HG03025 (cell line): ENCODE results near the gene DOCK10.
"Not testable (repeated sequence)": the region's sequence is repeated elsewhere in the genome, so short reads cannot be mapped to it uniquely, and the experiment has no call there.

Experiments
- ATAC-seq: cut with Tn5 transposase; IDR thresholded peaks from one replicate; pipeline ENCODE4 v1.9.1; 2021; ENCODE audit warnings: mild to moderate bottlenecking, moderate library complexity; ENCODE audit not compliant: unreplicated experiment, low FRiP score

The DOCK10 gene

DNA sequence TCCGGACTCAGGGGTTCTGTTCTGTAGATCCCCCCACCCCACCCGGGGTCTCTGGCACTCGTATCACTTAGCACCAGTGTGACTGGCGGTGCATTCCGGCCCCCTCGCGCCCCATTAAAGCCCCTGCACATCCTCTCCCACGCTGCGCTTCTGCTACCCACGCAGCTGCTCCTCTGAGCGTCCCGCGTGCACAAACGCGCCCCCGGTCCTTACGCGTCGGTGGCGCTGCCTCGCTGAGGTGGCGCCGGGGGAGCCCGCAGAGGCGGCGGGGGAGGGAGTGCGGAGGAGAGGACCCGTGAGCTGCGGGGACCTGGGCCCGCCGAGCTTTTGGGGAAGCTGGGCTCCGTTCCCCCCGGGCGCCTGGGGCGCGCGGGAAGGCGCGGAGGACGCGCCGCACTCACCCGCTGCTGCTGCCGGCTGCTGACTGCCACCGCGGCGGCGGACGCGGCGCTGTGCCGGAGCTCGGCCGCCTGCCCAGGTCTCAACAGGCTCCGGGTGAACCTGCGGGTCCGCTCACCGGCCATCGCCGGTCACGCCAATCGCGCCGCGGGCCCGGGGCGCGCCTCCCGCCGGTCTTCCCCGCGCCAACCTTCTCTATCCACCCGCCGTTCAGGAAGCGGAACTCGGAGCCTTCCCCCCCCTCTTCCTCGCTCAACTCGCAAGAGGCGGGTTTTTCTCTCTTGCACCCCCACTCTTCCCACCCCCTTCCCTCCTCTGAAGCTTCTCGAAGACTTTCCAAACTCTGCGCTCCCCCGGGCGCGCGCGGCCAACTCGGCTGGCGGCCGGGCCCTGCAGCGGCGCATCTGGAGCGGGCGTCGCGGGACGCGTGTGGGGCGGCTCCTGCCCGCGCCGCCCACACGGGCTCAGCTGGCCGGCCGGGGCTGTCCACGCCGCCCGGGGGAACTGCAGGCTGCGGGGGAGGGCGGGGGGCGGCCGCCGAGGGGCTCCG lies at the start of gene DOCK10:
Gene DOCK10 (minus strand): TSS at position 618 of the 949 bp plus-strand sequence. CDS start 94 bp downstream, at position 524.
- peak; percentile 29 for ATAC-seq

GRCh38 chr2:225091336-225091735 lies 49.1 kb upstream of the DOCK10 start:
- ATAC-seq: no peak

- ATAC-seq: no peak
These were observed 48.5 kb upstream of the DOCK10 start for GRCh38 chr2:225090746-225091145.

DNA sequence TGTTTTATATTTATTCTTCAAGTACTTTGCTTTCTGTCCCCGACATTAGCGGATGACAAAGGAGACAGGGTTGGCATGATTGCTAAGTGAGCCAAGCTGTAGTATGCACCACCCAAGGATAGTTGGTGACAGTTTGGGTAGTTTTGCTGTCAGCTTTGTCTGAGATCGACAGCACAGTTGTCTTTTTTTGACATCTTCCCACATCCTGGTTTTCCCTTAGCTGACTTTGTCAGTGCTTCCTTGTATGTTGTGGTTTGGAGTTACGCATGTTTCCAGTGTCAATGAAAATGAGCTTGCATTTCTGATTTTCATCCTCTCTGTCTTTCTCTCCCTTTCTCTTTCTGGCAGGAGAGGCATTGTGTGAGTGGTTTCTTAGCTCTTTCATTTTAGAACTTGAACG lies 44.6 kb upstream of the DOCK10 start:
- ATAC-seq: no peak

- ATAC-seq: no peak
These were observed 44.2 kb upstream of the DOCK10 start for GRCh38 chr2:225086439-225086838.

DNA sequence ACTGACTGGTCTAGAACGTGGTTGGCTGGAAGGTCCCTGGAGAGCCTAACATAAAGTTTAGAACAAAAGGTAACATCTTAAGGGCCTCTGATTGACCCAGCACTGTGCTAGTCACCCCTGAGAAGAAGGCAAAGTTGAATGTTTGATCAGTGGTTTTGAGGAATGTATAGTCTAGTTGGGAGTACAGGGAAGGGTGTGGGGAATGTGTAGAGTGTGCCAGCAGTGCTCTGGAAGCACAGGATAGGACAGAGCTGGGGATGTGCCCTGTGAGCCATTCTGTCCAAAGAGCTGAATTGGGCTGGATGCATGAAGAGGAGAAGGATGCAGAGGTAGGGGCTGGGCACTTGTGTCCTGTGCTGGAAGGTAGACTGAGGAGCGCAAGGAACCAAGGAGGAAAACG lies 41.0 kb upstream of the DOCK10 start:
- no peak for ATAC-seq

DNA sequence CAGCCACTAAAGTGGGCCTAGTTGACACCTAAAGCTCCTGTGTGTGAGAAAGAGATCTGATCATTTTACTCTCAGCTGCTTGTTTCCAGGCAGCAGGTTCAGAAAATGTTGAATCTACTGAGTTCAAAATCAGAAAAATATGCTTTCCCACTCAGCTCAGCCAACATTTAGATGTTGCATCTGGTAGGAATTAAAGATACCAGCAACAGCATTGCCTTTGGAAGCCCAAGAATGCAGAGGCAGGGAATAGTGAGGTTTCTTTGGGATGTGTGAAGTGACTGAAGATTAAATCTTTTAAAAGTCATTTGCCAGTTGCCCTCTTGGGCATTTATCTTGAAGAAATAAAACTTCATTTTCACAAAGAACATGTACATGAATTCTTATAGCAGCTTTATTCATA lies 33.9 kb upstream of the DOCK10 start:
- ATAC-seq: no peak

- no peak for ATAC-seq
These were observed 32.8 kb upstream of the DOCK10 start for GRCh38 chr2:225074919-225075681.

- ATAC-seq: no peak
These were observed 32.1 kb upstream of the DOCK10 start for GRCh38 chr2:225074366-225074765.

DNA sequence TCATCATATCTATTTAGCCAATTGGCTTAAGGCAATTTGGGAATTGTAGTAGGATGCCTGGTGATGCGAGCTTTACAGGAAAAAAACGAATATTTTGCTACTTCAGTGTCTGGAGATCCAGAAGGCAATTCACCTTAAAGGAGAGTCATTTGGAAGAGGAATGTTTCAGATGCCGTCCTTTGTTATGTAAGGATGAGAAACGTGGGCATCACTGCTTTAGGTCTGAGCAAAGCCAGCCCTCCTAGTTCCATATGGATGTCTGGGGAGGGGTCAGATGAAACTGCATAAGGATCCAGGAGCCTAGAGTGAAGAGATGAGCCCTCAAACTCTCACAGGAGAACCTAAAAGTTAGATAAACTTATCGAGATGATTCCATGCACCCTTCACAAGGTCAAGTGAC lies 30.9 kb upstream of the DOCK10 start:
- ATAC-seq: no peak

GRCh38 chr2:225072444-225072843 lies 30.2 kb upstream of the DOCK10 start:
- ATAC-seq: no peak

DNA sequence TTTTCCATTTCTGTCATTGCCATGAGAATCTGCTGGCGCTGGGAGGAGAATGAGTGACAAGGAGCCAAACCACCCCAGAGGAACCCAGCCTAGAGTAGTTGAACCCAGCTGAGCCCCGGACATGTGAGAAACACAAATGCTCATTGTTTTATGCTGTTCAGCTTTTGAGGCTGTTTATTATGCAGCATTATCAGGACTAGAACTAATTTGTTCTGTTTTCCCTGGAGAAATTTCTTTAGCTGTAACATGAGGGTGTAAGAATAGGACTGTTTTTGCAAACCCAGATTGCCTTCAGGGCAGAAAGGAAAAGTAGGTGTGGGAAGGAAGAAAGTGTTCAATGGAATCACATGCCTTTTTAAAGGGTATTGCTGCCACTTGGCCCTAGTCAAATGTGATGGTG lies 28.5 kb upstream of the DOCK10 start:
- ATAC-seq: no peak

DNA sequence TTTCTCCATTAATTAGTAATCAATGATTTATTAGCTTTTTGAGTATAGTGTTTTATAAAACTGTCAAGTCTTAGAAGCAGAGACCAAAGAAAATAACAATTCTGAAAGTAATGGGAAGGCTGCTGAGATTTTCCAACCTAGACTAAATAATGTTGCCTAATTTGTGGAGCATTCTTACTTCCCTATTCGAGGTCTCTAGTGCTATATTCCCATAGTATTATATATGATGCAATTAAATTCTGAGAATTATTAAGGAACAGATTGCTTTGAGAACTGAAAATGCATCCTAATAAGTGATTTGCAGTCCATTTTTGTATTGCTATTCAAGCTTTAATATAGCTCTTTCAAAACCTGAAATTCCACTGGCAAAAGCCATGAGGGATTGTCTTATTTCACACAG lies 27.7 kb upstream of the DOCK10 start:
- no peak for ATAC-seq

- ATAC-seq: no peak
These were observed 27.2 kb upstream of the DOCK10 start for GRCh38 chr2:225069477-225069876.

- no peak for ATAC-seq
These were observed 23.6 kb upstream of the DOCK10 start for GRCh38 chr2:225065882-225066281.

DNA sequence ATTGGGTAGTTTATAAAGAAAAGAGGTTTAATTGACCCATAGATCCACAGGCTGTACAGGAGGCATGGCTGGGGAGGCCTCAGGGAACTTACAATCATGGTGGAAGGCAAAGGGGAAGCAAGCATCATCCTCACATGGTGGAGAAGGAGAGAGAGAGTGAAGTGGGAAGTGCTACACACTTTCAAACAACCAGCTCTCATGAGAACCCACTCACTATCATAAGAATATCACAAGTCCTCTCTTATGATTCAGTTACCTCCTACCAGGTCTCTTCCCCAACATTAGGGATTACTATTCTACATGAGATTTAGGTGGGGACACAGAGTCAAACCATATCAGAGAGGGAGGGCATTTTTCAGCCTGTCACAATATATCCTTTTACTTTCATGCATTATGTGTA lies 22.7 kb upstream of the DOCK10 start:
- no peak for ATAC-seq

- no peak for ATAC-seq
These were observed 22.1 kb upstream of the DOCK10 start for GRCh38 chr2:225064362-225064761.

- no peak for ATAC-seq
These were observed 14.2 kb upstream of the DOCK10 start for GRCh38 chr2:225056330-225057073.

GRCh38 chr2:225055714-225056113 lies 13.4 kb upstream of the DOCK10 start:
- ATAC-seq: no peak

DNA sequence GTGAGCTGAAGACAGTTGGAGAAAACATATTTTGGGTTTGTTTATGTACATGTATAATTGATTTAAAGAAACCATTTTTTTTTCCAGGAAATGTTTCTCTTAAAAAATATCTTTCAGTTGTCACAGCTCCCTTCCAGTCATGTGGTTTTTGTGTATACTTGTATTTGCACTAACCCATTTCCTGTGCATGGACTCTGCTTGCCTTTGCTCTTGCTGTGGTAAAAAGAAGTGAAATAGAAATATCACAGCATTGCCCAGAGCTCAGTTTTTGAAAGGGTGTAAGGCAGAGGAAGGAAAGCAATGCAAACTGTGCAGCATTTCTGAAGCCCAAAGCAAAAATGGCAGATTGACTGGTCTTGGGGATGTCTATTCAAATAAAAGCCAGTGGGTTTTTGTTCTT lies 10.4 kb upstream of the DOCK10 start:
- ATAC-seq: peak; percentile 49

DNA sequence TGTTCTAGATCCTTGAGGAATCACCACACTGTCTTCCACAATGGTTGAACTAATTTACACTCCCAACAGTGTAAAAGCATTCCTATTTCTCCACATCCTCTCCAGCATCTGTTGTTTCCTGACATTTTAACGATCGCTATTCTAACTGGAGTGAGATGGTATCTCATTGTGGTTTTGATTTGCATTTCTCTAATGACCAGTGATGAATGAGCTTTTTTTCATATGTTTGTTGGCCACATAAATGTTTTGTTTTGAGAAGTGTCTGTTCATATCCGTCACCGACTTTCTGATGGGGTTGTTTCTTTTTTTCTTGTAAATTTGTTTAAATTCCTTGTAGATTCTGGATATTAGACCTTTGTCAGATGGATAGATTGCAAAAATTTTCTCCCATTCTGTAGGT lies 5.2 kb upstream of the DOCK10 start:
- not testable (repeated sequence) for ATAC-seq
